ENCODE results near the gene FKBP1A.

Gene FKBP1A

DNA sequence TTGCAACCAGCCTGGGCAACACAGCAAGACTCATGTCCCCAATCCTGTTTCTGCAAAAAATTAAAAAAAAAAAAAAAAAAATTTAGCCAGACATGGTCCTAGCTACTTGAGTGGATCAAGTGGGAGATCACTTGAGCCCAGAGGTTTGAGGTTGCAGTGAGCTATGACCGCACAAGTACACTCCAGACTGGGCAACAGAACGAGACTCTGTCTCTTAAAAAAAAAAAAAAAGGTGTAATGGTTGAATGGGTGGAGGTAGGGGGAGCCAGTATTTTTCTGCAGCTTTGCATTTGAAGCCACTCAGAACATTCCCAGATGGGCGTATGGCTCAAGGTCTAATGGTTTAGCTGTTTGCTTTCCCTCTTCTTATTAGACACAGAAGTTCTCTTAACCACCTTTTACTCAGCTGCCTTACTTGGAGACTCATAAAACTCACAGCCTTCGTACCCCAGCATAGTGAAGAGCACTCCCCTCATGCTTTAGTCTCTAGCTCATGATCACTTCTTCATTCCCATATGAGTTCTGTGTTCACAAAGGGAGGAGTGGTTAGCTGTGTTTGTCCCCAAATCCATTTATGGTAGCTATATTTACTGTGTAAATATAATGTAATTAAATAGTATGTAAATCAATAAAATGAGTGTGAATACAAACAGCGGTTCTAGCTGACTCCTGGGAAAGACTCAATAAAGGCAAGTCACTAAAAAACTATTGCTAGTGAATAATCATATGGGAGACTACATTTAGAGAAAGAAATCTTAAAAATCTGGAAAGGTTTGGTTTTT is 9.0 kb downstream of the FKBP1A start:
- no peak for DNase-seq

DNA sequence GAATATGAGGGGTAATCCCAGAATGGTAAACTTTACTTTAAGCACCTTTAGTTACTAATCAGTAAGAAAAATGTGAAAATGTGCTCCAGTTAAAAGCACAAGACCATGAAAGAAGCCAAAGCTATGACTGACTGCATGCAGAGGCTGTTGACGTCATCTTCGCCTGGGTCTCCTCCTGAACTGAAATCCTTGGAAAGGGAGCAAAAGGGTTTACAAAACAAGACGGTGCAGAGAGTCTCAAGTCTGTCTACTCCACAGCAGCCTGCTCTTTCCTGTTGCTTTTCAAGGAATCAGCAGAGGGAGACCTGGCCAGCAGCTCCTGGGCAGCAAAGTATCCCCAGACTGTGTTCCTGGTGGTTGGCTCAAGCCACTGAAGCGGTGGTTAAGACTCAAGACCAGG is 10.2 kb downstream of the FKBP1A start:
- DNase-seq, result no peak

DNA sequence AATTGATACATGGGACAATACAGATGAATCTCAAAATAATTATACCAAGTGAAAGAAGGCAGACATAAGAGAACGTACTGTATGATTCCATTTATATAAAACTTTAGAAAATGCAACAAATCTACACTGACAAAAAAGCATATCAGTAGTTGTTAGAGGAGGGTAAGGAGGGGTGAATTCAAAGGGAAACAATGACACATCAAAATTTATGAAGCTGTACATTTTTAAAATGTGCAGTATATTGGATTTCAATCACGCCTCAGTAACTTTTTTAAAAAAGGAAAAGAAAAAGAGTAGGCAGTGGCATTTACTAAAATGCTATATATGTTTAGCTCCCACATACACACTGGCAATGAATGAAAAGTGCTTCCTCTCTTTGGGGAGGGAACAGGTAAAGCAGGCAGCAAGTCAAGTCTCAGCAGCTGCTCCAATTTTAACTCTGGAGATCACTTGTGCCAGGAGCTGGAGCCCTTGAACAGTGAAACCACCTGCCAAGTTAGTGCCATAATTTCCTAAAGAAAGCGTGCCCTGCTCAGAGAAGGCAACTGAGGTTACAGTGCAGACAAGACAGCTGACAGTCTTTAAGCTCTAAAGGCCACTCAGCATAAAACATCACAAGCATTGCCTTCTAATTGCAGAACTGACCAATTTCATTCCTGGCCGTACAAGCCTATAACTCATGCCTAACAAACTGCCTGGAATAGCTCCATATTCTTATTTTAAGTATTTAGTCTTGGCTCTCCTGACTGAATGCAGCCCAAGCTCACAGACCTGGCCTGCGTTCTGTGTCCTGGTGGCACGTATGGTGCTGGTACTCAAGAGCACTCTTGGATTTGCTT is 10.9 kb downstream of the FKBP1A start:
- no peak for DNase-seq

DNA sequence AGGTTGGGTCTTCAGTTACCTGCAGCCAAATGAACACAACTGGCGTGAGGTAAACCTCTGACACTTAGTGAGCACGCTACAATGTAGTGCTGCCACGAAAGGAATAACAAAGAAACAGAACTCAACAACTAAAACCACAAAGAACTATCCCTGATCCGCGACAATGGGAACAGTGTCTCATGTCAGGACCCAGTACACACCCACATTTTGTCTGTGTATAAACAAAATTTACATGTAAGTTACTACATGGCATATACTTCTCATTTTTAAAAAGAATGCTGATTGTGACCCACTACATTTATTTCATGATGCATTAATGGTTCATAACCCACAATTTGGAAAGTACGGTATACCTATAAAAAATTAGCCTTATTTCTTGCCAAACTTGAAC is 14.1 kb downstream of the FKBP1A start:
- DNase-seq, result no peak

DNA sequence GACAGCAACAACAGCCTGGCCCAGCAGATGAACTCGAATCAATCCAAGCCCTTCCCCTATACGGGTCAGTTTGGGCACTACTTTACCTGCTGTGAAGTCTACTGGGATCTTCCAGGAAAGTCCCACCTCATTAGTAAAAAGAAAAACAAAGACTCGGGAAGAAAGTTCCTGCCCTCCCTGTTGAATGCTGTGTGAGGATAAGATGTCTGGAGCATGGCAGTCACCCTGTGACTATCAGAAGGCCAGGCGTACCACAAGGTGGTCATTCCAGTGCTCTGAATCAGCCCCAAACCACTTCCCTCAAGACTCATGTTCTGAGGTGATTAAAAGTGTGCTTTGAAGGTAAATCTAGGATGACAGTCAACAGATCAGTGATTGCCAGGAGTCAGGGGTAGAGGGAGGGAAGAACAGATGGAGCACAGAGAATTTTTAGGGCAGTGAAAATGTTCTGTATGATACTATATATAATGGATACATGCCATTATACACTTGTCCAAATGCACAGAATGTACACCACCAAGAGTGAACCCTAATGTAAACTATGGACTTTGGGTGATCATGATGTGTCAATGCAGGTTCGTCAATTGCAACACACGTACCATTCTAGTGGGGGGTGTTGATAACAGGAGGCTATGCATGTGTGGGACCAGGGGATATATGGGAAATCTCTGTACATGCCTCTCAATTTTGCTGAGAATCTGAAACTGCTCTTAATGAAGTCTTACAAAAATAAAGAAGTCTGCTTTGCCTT is 14.7 kb downstream of the FKBP1A start:
- no peak for DNase-seq

DNA sequence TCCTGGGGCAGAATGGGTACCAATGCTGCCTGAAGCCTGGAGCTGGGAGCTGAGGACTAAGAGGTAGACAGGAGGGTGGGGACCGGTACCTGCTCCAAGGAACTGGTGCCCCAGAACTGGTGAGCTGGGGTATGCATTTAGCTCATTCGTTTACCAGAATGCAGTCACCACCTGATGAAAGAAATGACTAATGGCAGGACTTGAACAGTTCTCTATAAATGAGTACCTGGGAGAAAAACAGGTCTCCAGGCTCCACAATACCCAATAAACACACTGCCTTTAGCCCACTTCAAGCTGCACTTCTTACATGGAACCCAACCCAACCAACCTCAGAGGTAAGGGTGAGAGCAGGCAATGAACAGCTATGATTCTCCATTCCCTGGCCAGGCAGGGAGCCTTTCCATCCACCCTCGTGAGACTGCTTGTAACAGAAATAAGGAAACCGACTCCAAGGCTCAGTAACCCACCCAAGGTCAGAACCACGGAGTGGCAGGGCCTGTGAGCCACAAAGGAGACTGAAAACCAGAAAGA is 15.4 kb downstream of the FKBP1A start:
- no peak for DNase-seq

DNA sequence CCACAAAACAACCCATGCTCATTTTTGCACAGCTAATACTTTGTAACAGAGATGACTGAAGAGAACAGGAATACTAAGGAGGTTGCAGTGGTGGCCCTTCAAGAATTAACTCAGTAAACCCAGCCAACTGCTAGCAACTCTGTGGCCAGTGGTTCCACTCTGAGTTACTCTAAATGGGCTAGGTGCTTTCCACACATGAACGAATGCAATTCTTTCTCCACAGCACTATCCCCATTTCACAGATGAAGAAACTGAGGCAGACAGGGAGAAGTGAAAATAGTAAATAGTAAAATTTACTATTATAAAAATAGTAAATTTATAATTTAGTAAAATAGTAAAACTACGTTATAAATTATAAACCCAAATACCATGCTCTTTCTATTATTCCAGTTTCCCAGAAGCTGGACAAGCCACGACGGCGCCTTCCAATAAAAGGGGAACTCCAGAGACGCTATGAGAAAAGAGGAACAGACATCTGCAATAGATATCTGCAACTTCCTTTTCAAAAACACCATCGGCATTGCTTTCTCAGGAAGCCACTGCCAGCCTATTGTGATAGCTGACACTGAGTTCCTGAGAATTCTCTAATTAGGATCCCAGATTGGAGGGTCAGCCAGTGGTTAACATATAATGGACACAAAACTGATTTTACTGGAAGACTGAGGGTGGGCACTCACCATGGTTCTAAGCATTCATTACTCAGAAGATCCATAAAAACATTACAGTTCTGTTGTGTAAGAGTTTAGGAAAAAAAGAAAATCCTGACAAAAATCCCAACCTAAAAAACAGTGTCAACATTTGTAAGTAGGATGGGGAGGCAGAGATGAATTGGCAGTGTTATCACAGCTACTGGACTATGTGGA is 16.2 kb downstream of the FKBP1A start:
- no peak for DNase-seq

DNA sequence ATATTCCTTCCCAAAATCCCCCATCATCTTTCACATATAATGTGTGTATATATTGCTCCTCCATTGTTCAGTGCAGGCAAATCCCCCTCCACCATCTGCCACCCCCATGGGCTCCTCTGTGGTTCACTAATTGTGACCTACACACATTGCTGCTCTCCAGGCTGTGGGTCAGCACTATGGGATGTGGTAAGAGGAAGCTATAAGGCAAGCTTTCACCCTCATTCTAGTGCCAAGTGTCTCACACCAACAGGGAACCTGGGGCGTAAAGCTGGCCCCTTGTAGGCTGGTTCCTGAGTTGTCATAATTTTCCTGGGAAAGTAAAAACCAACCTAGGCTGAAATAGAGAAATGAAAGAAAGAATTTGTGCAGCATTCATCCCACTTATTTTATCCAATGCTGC is 16.8 kb downstream of the FKBP1A start:
- DNase-seq, result no peak

DNA sequence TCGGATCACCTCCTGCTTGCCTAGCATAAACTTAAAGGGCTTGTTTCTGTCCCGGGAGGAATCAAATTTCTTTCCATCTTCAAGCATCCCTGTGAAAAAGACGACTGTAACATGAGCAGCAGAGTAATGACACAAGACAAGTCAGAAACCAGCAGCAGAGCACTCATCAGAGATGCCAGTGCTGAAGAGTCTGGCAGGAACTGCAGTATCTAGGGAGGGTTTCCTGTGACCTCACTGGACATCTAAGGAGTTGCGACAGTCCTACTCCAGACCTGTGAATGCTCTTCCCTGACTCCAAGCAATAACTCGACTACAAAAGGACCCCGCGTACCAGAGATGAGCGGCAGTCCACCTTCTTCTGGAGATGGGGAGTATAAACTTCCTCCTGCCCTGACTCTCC is 17.3 kb downstream of the FKBP1A start:
- no peak for DNase-seq

DNA sequence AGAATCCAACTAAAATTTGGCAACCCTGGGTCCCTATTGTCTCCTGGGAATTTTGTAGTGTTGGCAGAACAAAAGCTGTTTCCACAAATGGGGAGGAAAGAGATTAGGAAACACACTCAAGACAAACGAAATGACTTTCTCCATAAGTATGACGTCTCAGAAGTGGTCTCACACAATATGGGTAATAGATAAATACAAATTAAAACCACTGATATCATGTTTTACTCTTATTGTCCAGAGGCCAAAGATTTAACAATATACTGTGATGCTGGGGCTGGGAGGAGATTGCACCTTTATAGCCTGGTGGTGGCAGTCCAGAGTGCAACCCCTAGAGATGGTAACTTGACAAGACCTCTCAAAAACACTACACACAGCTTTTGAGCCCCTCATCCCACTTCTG is 18.6 kb downstream of the FKBP1A start:
- DNase-seq, result no peak

DNA sequence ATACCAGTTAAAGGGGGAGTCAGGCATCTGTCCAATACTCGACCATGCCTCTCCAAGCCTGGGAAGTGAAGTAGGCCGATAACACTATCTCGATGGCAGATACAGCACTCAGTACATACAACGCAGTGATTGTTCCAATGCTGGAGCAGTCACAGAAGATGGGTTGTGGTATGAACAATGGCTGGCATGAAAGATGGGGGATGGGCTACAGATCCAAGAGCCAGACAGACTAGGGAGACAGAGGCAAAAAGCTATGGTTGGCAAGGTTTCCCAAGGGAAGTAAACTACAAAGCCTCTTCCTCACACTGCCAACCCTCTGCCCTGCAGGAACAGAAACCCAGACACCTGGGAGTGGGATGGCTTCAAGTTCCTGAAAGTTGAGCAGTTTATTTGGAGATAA is 19.2 kb downstream of the FKBP1A start:
- DNase-seq, result no peak

DNA sequence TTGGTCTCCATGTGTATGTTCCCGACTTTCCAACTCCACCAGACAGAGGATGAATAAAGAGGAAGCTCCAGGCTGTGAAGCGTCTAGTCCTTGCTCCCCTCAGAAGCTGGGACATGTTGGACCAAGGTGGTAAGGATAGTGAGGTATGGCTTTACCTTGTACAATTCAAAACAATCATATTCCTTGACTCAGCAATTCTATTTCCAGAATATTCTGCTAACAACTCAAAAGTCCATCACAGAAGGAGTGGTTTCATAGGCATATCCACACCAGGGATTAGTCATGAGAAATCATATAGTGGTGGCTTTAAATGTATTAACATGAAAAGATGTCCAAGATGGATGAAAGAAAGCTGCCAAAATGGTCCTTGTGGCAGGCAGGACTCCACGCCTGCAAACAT is 19.8 kb downstream of the FKBP1A start:
- DNase-seq, result no peak

DNA sequence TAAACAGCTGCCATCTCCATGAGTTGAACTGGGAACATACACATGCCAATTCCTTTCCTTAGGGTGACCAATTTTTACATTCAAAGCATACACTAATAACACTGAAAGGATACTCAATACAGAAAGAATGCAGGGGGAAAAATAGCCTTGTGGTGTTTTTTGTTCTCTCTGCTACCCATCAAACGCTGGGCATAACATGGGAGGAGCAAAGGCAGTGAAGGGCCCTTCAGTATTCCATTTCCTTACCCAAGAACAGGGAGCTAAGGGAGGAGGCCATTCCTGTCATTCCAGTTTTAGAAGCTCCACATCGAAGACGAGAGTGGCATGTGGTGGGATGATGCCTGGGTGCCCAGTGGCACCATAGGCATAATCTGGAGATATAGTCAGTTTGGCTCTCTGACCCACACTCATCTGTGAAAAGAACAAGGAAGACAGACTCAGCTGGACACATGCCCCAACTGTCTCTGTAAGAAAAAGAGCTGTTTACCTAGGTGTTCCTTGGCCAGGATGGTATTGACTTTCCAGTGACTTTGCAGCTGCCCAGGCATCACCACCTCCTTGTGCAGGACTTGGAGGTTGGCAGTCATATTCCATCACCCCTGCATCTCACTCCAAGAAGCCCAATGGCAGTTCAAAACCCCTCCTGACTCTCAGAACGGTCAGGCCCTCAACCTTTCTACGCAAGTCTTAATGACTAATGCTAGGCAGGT is 20.9 kb downstream of the FKBP1A start:
- DNase-seq, result no peak

DNA sequence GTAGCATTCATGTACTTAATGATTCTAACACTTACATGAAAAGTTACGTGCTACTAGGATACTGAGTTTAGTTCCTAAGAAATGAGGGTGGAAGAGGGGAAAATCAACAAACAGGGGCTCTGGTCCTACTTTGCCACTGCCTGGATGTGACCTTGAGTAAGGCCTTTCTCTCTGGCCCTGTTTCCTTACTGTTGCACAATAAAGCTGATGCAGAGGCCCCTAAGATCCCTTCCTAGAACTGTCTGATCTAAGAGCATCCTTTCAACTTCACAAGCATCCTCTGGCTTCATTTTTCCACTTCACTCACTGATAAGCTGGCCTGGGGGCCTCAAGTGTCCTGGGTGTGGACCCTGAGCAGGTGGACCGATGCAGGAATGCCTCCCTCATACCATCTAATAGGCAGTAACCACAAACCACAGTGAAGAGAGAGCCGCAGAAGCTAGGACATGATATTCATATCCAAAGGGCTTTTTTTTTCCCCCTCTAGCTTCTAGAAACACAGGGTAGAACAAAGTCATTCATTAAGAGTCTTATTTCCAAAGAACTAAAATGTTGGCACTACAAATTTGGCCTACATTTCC is 21.6 kb downstream of the FKBP1A start:
- DNase-seq, result no peak

DNA sequence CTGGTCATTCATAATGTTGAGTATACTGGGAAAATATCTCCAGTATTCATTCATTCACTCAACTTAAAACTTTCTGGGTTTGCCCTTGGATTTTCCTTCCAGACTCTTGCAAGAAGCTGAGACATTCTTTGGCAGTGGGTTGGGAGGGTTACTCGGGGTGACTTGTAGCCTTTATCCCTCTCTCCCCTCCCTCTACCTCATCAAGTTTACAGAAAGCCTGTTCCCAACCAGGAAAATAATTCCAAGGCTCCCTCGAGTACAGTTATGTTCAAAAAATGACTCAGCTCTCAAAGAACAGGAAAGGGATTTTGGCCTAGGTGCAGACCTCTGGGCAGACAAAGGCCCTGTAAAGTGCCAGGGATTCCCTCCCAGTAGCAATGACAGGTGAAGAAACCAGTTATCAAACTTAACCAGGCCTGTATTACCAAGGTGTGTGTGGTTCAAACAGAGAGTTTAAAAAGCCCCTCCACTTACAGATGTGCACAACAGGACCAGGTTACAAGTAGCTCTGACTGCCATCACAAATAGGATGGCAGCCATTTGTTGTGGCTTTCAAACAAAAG is 22.2 kb downstream of the FKBP1A start:
- DNase-seq, result no peak

DNA sequence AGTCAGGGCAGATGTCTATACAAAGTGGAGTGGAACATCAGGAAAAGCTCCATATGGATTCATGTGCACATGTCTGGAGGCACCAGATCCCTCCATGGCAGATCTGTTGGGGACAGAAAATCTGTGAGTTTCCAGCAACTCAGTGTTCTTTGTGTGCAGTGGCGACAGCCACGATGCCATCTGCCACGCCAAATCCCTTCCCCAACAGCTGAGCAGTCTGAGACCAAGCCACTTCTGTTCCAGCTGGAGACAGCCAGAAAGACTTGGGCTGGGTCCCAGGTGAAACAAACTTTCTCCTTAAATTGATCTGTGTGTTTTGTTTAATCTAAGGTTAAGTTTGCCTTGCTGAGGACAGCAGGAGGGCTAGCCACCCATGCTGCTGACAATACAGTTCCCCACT is 22.9 kb downstream of the FKBP1A start:
- no peak for DNase-seq

DNA sequence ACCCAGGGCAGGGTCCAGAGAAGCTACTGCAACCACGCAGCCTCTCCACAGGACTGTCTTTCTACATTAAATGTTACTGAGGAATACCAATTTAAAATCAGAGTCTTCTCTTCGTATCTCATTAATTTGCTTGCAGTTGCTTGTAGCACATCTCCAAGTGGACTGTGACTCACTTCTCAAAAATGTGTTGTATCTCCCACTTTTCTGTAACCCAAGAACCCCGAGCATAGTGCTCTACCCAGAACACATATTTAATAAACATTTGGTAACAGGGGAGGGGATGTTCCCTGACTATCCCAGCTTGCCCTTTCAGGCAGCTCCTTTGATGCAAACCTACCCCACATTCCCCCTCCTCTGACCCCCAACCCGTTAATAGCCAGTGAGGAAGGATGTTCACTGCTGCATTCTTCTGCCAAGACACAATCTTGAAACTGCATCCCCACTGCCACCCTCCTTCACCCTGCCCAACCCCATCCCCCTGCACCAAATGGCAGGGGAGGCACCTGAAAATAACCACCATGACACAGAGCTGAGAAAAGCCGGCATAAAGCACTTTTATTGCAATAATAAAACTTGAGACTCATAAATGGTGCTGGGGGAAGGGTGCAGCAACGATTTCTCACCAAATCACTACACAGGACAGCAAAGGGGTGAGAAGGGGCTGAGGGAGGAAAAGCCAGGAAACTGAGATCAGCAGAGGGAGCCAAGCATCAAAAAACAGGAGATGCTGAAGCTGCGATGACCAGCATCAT is 24.2 kb downstream of the FKBP1A start:
- no peak for DNase-seq

DNA sequence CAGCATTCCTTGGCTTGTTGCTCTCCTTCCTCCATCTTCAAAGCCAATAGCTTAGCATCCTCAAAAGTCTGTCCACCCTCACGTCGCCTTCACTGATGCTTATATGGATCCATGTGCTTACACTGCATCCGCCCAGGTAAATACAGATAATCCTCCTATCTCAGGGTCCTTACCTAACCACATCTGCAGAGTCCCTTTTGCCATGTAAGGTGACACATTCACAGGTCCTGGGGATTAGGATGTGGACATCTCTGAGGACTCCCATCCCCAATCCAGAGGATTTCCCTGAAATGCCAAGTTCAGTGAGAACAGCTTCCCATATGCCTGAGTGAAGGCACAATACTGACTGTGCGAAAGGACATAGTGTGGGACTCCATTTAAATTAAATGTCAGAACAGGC is 25.4 kb downstream of the FKBP1A start:
- DNase-seq, result no peak

DNA sequence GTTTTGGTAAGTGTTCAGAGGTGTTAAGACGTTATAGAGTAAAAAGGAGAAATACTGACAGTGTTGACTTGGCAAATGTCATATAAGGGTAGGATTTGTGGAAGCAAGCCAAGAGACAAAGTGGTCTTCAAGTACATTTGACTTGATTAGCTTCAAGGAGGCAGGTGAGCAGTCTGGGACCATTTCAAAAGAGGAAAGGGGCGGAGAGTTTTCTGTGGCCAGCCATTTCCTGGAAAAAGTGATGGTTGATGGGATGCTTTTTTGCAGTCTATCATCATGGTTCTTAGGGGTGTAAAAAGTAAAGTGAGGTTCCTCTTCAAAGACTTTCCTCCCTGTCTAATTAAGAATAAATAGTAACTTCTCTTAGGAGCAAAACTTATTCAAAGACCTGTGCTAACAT is 28.7 kb downstream of the FKBP1A start:
- DNase-seq, result peak; percentile 21

DNA sequence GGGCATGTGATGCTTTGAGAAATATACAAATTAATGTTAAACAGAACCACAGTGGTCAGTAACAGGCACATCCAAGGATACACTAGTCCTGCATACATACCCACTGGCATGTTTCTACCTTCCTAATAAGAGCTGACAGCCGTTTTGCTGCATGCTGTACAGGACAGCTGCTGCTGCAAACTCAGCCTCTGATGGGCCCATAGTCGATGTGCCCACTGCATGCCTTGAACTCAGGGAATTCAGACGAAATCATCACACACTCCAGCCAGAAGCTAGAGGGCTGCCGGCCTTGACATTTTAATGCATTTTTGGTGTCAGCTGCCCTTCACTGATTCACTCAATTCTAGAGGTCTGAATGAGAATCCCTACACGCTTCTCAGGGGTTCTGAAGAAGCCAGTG is 29.3 kb downstream of the FKBP1A start:
- no peak for DNase-seq
